ENCODE results near the gene PPP1R9B. TPM values are rescaled to one million over a fixed set of nuclear protein-coding genes. Genes with fewer than 3 reads are reported as not detected.

Gene PPP1R9B
- total RNA-seq, 1 experiment from 2014 or later: 112 TPM

DNA sequence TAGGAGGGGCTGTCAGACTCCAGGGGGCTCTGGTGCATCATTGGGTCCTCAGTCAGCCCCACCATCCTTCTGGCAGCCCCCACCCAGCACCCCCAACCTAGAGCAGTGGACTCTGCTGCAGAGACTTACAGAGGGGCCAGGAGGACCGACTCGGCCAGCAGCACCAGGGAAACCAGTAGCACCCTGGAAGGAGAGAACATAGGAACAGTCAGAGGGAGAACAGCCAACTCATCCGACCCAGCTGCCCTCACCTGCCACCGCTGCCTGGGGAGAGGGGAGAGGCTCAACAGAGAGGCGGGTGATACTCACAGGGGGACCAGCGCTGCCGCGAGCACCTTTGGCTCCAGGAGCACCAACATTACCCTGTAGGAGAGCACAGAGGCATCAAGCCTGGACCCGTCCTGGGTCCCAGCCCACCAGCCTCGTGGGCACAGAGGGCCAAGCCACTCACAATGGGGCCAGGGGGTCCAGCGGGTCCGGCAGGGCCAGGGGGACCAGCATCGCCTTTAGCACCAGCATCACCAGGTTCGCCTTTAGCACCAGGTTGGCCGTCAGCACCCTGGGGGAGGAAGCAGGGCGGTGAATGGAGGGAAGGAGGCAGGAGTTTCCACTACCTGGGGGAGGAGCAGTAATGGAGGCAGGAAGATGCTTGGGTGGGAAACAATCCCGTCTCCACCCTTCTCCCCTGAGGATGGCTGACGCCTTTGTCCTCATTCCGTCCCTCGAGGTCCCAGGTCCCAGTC, 39.2 kb upstream of the PPP1R9B start:
- intact Hi-C loops (cut with micrococcal nuclease): no loop called here
- no peak overlapping the region for H2AFZ ChIP-seq (ENCODE audit: low read depth, low read length, poor library complexity, severe bottlenecking)
- no peaks in the 10 kb centered on the region for H3K9me3 ChIP-seq (ENCODE audit: control insufficient read depth in 1 of 2, insufficient read depth in 1 of 2, low read depth in 1 of 2, low read length in 2 of 2)
- DNase-seq (ENCODE audit: low read depth, low spot score) (no peak), ATAC-seq (no peak)
- H3K9me2 ChIP-seq (ENCODE audit: insufficient read depth): no peaks in the 10 kb centered on the region
- H3K27ac ChIP-seq (ENCODE audit: low read depth, low read length): no peak overlapping the region
- CTCF ChIA-PET: no interaction called here
- no peaks in the 10 kb centered on the region for H3K4me1 ChIP-seq (ENCODE audit: control insufficient read depth in 1 of 2, insufficient read depth in 2 of 2, low read length in 2 of 2)
- H4K20me1 ChIP-seq (ENCODE audit: insufficient read depth): no peaks in the 10 kb centered on the region
- peaks cover 0 to 20% of the 10 kb centered on the region in 2 experiments; a peak in 2 of 4 replicates for H3K36me3 ChIP-seq (ENCODE audit: control insufficient read depth in 1 of 2, insufficient read depth in 2 of 2, low read length in 2 of 2)
- no peak for TF ChIP-seq ELF1 (IDR thresholded peaks at IDR 0.05; ENCODE audit: borderline replicate concordance, low read depth)
- 0 out of 2 replicates have a peak, but pooled peaks have one; percentile 9 for TF ChIP-seq ZFX (IDR thresholded peaks at IDR 0.05)
- TF ChIP-seq CEBPB (IDR thresholded peaks at IDR 0.05; ENCODE audit: low read depth): no peak
- TF ChIP-seq MAX (IDR thresholded peaks at IDR 0.05): no peak
- TF ChIP-seq EZH2 (IDR thresholded peaks at IDR 0.05): no peak
- no peak for TF ChIP-seq YY1 (IDR thresholded peaks at IDR 0.05; ENCODE audit: extremely low read depth, insufficient replicate concordance, low read depth, low read length)
- H3K79me2 ChIP-seq (ENCODE audit: insufficient read depth, low read length): no peaks in the 10 kb centered on the region
- POLR2A ChIA-PET: no interaction called here
- H3K4me2 ChIP-seq (ENCODE audit: low read length): no peak overlapping the region
- BruUV-seq (replicated peaks): no TSS peak
- no peak overlapping the region for H3K9ac ChIP-seq (ENCODE audit: low read length)
- RAD21 ChIA-PET (ENCODE audit: low non-redundant PET in 1 of 2, low total read pairs in 2 of 2, uncharacterized antibody in 2 of 2, unreplicated experiment in 2 of 2): no interaction called here
- no peak overlapping the region for H3K4me3 ChIP-seq (replicated peaks in 1 of 2; ENCODE audit: low read depth in 1 of 2, low read length in 2 of 2)
- H3K27me3 ChIP-seq (ENCODE audit: insufficient read depth, low read length): no peaks in the 10 kb centered on the region

- no peaks in the 10 kb centered on the region for H4K20me1 ChIP-seq (ENCODE audit: insufficient read depth)
- no TSS peak for BruUV-seq (replicated peaks)
Measured at GRCh38 chr17:50188921-50189549, 38.6 kb upstream of the PPP1R9B start.

More at GRCh38 chr17:50188921-50189549, 38.6 kb upstream of the PPP1R9B start:
- POLR2A ChIA-PET: no interaction called here
- TF ChIP-seq YY1 (IDR thresholded peaks at IDR 0.05; ENCODE audit: extremely low read depth, insufficient replicate concordance, low read depth, low read length) (no peak), REST (IDR thresholded peaks at IDR 0.05; ENCODE audit: low read depth) (no peak), ELF1 (IDR thresholded peaks at IDR 0.05; ENCODE audit: borderline replicate concordance, low read depth) (no peak), EZH2phosphoT487 (IDR thresholded peaks at IDR 0.05; ENCODE audit: borderline replicate concordance) (no peak), FOSL1 (IDR thresholded peaks at IDR 0.05; ENCODE audit: low read depth) (no peak), CBX3 (IDR thresholded peaks at IDR 0.05; ENCODE audit: low read depth) (no peak), ZNF274 (IDR thresholded peaks at IDR 0.05; ENCODE audit: low read depth, low read length) (no peak), SIN3A (IDR thresholded peaks at IDR 0.05; ENCODE audit: low read depth) (no peak), TCF7L2 (IDR thresholded peaks at IDR 0.05; ENCODE audit: borderline replicate concordance, extremely low read depth, insufficient read depth, insufficient read length) (no peak), EGR1 (IDR thresholded peaks at IDR 0.05; ENCODE audit: low read depth) (no peak)
- Histone ChIP-seq H2AFZ (ENCODE audit: low read depth, low read length, poor library complexity, severe bottlenecking) (no peak overlapping the region), H3K4me2 (ENCODE audit: low read length) (no peak overlapping the region), H3K27me3 (ENCODE audit: insufficient read depth, low read length) (no peaks in the 10 kb centered on the region), H3K4me1 (ENCODE audit: control insufficient read depth in 1 of 2, insufficient read depth in 2 of 2, low read length in 2 of 2) (no peaks in the 10 kb centered on the region), H3K79me2 (ENCODE audit: insufficient read depth, low read length) (no peaks in the 10 kb centered on the region), H3K9ac (ENCODE audit: low read length) (no peak overlapping the region), H3K36me3 (ENCODE audit: control insufficient read depth in 1 of 2, insufficient read depth in 2 of 2, low read length in 2 of 2) (peaks cover 0 to 20% of the 10 kb centered on the region in 2 experiments; a peak in 2 of 4 replicates), H3K4me3 (replicated peaks in 1 of 2; ENCODE audit: low read depth in 1 of 2, low read length in 2 of 2) (no peak overlapping the region), H3K27ac (ENCODE audit: low read depth, low read length) (no peak overlapping the region), H3K9me2 (ENCODE audit: insufficient read depth) (no peaks in the 10 kb centered on the region), H3K9me3 (ENCODE audit: control insufficient read depth in 1 of 2, insufficient read depth in 1 of 2, low read depth in 1 of 2, low read length in 2 of 2) (no peaks in the 10 kb centered on the region)
- RAD21 ChIA-PET (ENCODE audit: low non-redundant PET in 1 of 2, low total read pairs in 2 of 2, uncharacterized antibody in 2 of 2, unreplicated experiment in 2 of 2): no interaction called here
- intact Hi-C loops (cut with micrococcal nuclease): no loop called here
- DNase-seq (ENCODE audit: low read depth, low spot score) (no peak), ATAC-seq (no peak)
- CTCF ChIA-PET: no interaction called here

All from HCT116 (cell line).